GM23248 (cell line): ENCODE data around the gene SNTB2. TPM values are rescaled to one million over a fixed set of nuclear protein-coding genes. Genes with fewer than 3 reads are reported as not detected.

Experiments
- DNase-seq: peaks from one replicate; pipeline ENCODE4 v3.0.0-alpha.2; 2015
- H2AFZ ChIP-seq: fragments of 200-600 bp; sonication (generic); 2 replicates; pipeline ENCODE4 v1.6.1; 2016; ENCODE audit warnings: antibody characterized with exemption
- H3F3A ChIP-seq: fragments of 200-600 bp; sonication (generic); 2 replicates; pipeline ENCODE4 v1.6.1; 2016; ENCODE audit warnings: mild to moderate bottlenecking, antibody characterized with exemption, mixed run types; ENCODE audit not compliant: insufficient read depth
- H3K27ac ChIP-seq: fragments of 200-600 bp; sonication (generic); 2 replicates; pipeline ENCODE4 v1.5.1; 2016; ENCODE audit warnings: mild to moderate bottlenecking
- H3K27me3 ChIP-seq: fragments of 200-600 bp; sonication (generic); replicated peaks from 2 replicates; pipeline ENCODE4 v1.6.1; 2016; ENCODE audit warnings: mild to moderate bottlenecking; ENCODE audit not compliant: insufficient read depth
- H3K36me3 ChIP-seq: fragments of 200-600 bp; sonication (generic); 2 replicates; pipeline ENCODE4 v1.6.1; 2016; ENCODE audit warnings: low read depth, mild to moderate bottlenecking
- H3K4me1 ChIP-seq: fragments of 200-600 bp; sonication (generic); 2 replicates; pipeline ENCODE4 v1.6.1; 2016; ENCODE audit warnings: mild to moderate bottlenecking; ENCODE audit not compliant: insufficient read depth
- H3K4me2 ChIP-seq: fragments of 200-600 bp; sonication (generic); one replicate; pipeline ENCODE4 v1.6.1; 2016; ENCODE audit warnings: mild to moderate bottlenecking; ENCODE audit not compliant: unreplicated experiment
- H3K4me3 ChIP-seq: fragments of 200-600 bp; sonication (generic); 2 replicates; pipeline ENCODE4 v1.5.1; 2016; ENCODE audit warnings: mild to moderate bottlenecking
- H3K79me2 ChIP-seq: fragments of 200-600 bp; sonication (generic); 2 replicates; pipeline ENCODE4 v1.6.1; 2016; ENCODE audit warnings: mild to moderate bottlenecking; ENCODE audit not compliant: insufficient read depth
- H3K9ac ChIP-seq: fragments of 200-600 bp; sonication (generic); 2 replicates; pipeline ENCODE4 v1.6.1; 2016; ENCODE audit warnings: mild to moderate bottlenecking
- H3K9me2 ChIP-seq: fragments of 200-600 bp; sonication (generic); 2 replicates; pipeline ENCODE4 v1.6.1; 2016; ENCODE audit warnings: mixed run types, mild to moderate bottlenecking, moderate library complexity; ENCODE audit not compliant: insufficient read depth
- H3K9me3 ChIP-seq: fragments of 200-600 bp; sonication (generic); one replicate; pipeline ENCODE4 v1.6.1; 2017; ENCODE audit warnings: low read depth
- H4K20me1 ChIP-seq: fragments of 200-600 bp; sonication (generic); 2 replicates; pipeline ENCODE4 v1.6.0; 2016; ENCODE audit not compliant: insufficient read depth
- EZH2 ChIP-seq: fragments of 200-600 bp; sonication (generic); IDR thresholded peaks from 2 replicates; pipeline ENCODE4 v1.6.1; 2018; ENCODE audit warnings: antibody characterized with exemption, mild to moderate bottlenecking; ENCODE audit not compliant: insufficient read depth, poor library complexity, severe bottlenecking
- EZH2phosphoT487 ChIP-seq: fragments of 200-600 bp; sonication (generic); IDR thresholded peaks from 2 replicates; pipeline ENCODE4 v1.6.1; 2018; ENCODE audit warnings: antibody characterized with exemption, moderate library complexity, mild to moderate bottlenecking, low read depth; ENCODE audit not compliant: insufficient read depth
- WGBS, 2 experiments: methylation state at CpG; one replicate each; pipeline ENCODE4 v1.1.6; 2015 to 2017; ENCODE audit warnings: low lambda C conversion rate in 2 of 2, low coverage in 1 of 2; ENCODE audit errors: missing lambda C conversion rate in 2 of 2; 5-methylcytosine and 5-hydroxymethylcytosine counted together
- in situ Hi-C: fragments of 300-500 bp; cut with MboI; formaldehyde crosslinking; loops from 2 replicates; pipeline ENCODE4 v1.15.0; 2020
- polyA plus RNA-seq: library from polyadenylated mRNA; unstranded; fragments of >200 nt; fragmentation: Nextera tagmentation; extraction: Ambion mirVana; gene quantifications from 2 replicates; pipeline ENCODE4 v1.2.1, GENCODE V29; 2016
- total RNA-seq: library from RNA; depleted of rRNA; stranded (reverse); fragments of >200 nt; shearing (Covaris generic); gene quantifications from 2 replicates; pipeline ENCODE4 v1.2.3, GENCODE V29; 2014

SNTB2 gene
- total and polyA plus RNA-seq, 2 experiments from 2014 or later = 6.0 to 30.4 TPM

DNA sequence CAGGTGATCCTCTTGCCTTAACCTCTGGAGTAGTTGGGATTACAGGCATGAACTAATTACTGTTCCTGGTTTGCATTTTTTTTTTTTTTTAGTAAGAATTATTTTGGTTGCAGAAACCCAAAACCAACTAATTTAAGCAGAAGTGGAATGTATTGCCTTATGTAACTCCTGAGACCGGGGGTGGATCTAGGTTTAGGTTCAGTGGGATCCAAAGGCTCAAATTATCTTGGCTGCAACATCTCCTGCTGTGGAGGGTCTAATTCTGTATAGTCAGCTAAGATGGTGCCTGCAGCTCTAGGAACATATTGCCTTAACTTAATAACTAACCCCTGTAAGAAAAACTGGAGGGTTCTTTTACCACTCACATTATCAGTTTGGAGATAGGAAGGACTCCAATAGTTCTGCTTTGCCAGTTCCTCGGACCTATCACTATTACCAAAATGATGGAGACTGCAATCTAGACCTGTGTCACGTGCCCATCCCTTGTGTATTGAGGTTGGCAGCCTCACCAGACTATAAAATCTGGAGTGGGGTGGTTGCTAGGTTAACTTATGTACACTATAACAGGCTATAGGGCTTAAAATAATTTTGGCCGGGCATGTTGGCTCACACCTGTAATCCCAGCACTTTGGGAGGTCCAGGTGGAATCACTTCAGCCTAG lies 8.5 kb downstream of the SNTB2 start:
- Histone ChIP-seq H3K27me3 (no peaks in the 10 kb centered on the region), H3K27ac (no peak overlapping the region), H3K36me3 (no peaks in the 10 kb centered on the region), H3K4me3 (no peak overlapping the region), H3K9me3 (no peaks in the 10 kb centered on the region), H3K79me2 (peaks cover 99% of the 10 kb centered on the region), H3K4me2 (no peak overlapping the region), H2AFZ (no peak overlapping the region), H3K9me2 (no peaks in the 10 kb centered on the region), H3F3A (peaks cover 21% of the 10 kb centered on the region), H4K20me1 (no peaks in the 10 kb centered on the region), H3K4me1 (peaks cover 48% of the 10 kb centered on the region), H3K9ac (no peak overlapping the region)
- TF ChIP-seq EZH2phosphoT487 (no peak), EZH2 (no peak)
- in situ Hi-C loops = no loop called here
- DNase-seq = no peak
- WGBS, 2 experiments = 59 to 62% methylated on average over 4 of the region's 4 CpGs

DNA sequence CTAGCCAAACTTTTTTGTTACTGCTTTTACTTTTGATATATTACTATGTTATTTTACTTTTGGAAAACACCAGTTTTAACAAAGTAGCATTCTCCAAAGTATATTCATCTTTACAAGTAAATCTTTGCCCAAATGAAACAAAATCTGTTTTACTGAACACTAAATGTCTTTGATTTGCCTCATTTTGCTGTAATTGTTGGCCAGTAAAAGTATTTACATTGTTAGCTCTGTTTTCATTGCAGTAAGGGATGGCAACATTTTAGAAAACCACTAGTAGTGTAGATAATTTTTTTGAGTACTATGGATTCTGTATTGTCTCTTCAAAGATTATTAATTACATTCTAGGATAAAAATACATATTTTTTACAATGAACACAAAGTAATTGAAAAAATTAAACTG lies 10.6 kb downstream of the SNTB2 start:
- peaks cover 21% of the 10 kb centered on the region for H3F3A ChIP-seq
- H3K36me3 ChIP-seq = no peaks in the 10 kb centered on the region
- H3K9ac ChIP-seq = no peak overlapping the region
- no peaks in the 10 kb centered on the region for H3K9me2 ChIP-seq
- TF ChIP-seq EZH2phosphoT487 (no peak), EZH2 (no peak)
- no peaks in the 10 kb centered on the region for H3K9me3 ChIP-seq
- H2AFZ ChIP-seq = no peak overlapping the region
- in situ Hi-C loops = no loop called here
- peaks cover 49% of the 10 kb centered on the region for H3K4me1 ChIP-seq
- peaks cover 99% of the 10 kb centered on the region for H3K79me2 ChIP-seq
- no peak for DNase-seq
- no peak overlapping the region for H3K4me2 ChIP-seq
- H3K4me3 ChIP-seq = no peak overlapping the region
- no peaks in the 10 kb centered on the region for H3K27me3 ChIP-seq
- no peak overlapping the region for H3K27ac ChIP-seq
- H4K20me1 ChIP-seq = no peaks in the 10 kb centered on the region

DNA sequence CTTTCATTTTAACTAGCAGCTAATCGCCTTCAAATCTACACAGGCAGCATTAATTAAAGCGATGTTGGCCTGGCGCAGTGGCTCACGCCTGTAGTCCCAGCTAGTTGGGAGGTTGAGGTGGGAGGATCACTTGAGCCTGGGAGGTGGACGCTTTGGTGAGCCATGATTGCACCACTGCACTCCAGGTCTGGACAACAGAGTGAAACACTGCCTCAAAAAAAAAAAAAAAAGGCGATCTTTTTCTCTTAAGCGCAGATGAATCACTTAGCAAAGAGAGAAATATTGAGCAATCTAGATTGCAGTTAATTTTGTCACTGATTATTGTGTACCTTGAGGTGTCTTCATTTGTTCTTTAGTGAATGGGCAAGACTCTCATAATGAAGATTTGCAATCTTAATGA lies 12.4 kb downstream of the SNTB2 start:
- Histone ChIP-seq H3K4me3 (no peak overlapping the region), H3K4me2 (peak overlapping the region; percentile 36), H3K9me3 (no peaks in the 10 kb centered on the region), H3K9me2 (no peaks in the 10 kb centered on the region), H3K27me3 (no peaks in the 10 kb centered on the region), H4K20me1 (peaks cover 1% of the 10 kb centered on the region; the same call in 1 of the 2 replicates), H3F3A (peaks cover 26% of the 10 kb centered on the region), H3K79me2 (peaks cover 99% of the 10 kb centered on the region), H3K27ac (peak overlapping the region; percentile 71), H2AFZ (no peak overlapping the region), H3K4me1 (peaks cover 46% of the 10 kb centered on the region), H3K36me3 (no peaks in the 10 kb centered on the region), H3K9ac (peak overlapping the region; percentile 23; the same call in 1 of the 2 replicates)
- no peak for TF ChIP-seq EZH2phosphoT487
- no peak for TF ChIP-seq EZH2
- DNase-seq = peak; percentile 91
- in situ Hi-C loops = no loop called here
- WGBS, 2 experiments = 36 to 39% methylated on average over 7 of the region's 7 CpGs

DNA sequence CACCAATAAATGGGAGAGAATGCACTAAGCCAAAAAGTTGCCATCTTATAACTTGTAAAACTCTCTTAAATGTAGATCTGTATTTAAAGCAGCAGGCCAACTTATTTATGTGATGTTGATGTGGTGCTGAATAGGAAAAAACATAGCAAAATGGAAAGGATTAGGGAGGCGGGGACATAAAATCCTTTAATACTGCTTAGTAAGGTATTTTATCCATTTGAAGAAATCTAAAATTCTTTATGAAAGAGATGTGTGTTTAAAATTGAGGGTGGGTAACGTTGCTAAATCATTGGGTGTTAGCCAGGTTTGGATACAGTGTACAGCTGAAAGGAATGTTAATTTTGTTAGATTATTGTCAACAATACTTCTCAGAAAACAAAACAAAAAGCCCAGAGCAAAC lies 14.3 kb downstream of the SNTB2 start:
- DNase-seq = no peak
- H3K9ac ChIP-seq = no peak overlapping the region
- peaks cover 39% of the 10 kb centered on the region for H3F3A ChIP-seq
- H3K9me2 ChIP-seq = no peaks in the 10 kb centered on the region
- no peak overlapping the region for H3K27ac ChIP-seq
- H3K79me2 ChIP-seq = peaks cover 97% of the 10 kb centered on the region
- H3K9me3 ChIP-seq = no peaks in the 10 kb centered on the region
- H3K4me2 ChIP-seq = no peak overlapping the region
- H3K36me3 ChIP-seq = no peaks in the 10 kb centered on the region
- WGBS, 2 experiments = 68 to 71% methylated on average over 2 of the region's 2 CpGs
- peaks cover 3% of the 10 kb centered on the region; the same call in 1 of the 2 replicates for H4K20me1 ChIP-seq
- no peak overlapping the region for H3K4me3 ChIP-seq
- no peak overlapping the region for H2AFZ ChIP-seq
- no peaks in the 10 kb centered on the region for H3K27me3 ChIP-seq
- in situ Hi-C loops = no loop called here
- no peak for TF ChIP-seq EZH2
- TF ChIP-seq EZH2phosphoT487 = no peak
- peaks cover 44% of the 10 kb centered on the region for H3K4me1 ChIP-seq

DNA sequence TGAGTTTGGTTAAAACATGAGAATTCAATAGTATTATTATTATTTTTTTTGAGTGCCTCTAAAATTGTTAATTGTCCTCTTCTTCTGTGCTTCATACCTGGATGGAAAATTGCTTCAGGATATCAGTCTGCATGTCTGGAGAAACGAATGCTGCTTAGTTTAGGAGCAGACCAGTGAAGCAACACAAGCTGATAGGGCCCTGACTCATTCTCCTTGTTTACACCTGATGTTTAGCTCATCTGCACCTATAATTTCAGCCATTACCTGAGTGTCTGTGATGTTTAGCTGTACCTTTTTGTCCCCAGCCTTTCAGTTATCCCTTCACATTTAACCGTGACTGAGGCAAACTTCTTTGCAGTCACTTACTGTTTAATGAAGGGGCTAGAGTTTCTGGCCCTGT lies 14.8 kb downstream of the SNTB2 start:
- Histone ChIP-seq H3K36me3 (no peaks in the 10 kb centered on the region), H3F3A (peaks cover 39% of the 10 kb centered on the region), H3K79me2 (peaks cover 97% of the 10 kb centered on the region), H4K20me1 (peaks cover 3% of the 10 kb centered on the region; the same call in 1 of the 2 replicates), H3K9me2 (no peaks in the 10 kb centered on the region), H3K4me3 (no peak overlapping the region), H3K9ac (no peak overlapping the region), H3K4me1 (peaks cover 44% of the 10 kb centered on the region), H3K27me3 (no peaks in the 10 kb centered on the region), H3K27ac (no peak overlapping the region), H2AFZ (no peak overlapping the region), H3K4me2 (no peak overlapping the region), H3K9me3 (no peaks in the 10 kb centered on the region)
- WGBS, 2 experiments = 29 to 33% methylated on average over 2 of the region's 2 CpGs
- in situ Hi-C loops = no loop called here
- TF ChIP-seq EZH2 = no peak
- DNase-seq = peak; percentile 24
